GM18502 (cell line): ENCODE measurements around the gene TMEM150B.
A peak's percentile ranks its signal among the peaks of the same experiment; 100 is the strongest.
"Not testable (repeated sequence)": the region's sequence is repeated elsewhere in the genome, so short reads cannot be mapped to it uniquely, and the experiment has no call there.

ENCODE experiments used
- ATAC-seq: cut with Tn5 transposase; IDR thresholded peaks from one replicate; pipeline ENCODE4 v1.9.1; 2021; ENCODE audit warnings: mild to moderate bottlenecking; ENCODE audit not compliant: unreplicated experiment, poor library complexity

The TMEM150B gene

DNA sequence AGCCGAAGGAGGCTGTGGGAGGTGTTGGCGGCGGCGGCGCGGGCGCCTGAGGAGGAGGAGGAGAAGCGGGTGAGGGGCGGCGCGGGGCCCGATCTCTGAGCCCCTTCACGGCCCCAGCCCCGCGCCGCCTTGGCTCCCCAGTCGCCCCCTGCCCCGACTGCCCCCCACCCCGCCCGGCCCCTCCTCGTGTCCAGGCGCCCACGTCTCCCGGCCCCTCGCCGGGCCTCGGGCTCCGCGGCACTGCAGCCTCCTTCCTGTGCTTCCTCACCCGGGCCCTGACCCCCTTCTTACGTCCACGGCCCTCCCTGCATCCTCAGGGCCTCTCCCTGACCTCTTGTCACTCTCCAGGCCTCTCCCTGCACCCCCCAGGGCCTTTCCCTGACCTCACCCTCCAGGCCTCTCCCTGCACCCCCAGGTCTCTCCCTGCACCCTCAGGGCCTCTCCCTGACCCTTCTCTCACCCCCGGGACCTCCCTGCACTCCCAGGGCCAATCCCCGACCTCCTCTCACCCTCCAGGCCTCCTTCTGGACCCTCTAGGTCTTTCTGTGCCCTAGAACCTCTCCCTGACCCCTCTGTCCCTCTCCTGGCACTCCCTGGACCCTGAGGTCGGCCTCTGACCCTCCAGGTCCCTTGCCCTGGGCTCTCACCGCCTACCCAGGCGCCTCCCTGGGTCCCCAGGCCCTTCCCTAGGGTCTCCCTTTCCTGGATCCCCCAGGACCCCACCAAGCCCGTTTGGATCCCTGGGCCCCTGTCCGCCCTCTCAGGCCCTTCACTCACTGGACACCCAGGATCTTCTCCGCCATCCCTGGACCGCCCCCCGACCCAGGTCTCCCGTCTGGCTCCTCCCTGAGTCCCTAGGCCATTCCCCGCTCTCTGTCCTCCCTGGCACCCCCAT lies 15.0 kb upstream of the TMEM150B start:
- ATAC-seq = no peak

DNA sequence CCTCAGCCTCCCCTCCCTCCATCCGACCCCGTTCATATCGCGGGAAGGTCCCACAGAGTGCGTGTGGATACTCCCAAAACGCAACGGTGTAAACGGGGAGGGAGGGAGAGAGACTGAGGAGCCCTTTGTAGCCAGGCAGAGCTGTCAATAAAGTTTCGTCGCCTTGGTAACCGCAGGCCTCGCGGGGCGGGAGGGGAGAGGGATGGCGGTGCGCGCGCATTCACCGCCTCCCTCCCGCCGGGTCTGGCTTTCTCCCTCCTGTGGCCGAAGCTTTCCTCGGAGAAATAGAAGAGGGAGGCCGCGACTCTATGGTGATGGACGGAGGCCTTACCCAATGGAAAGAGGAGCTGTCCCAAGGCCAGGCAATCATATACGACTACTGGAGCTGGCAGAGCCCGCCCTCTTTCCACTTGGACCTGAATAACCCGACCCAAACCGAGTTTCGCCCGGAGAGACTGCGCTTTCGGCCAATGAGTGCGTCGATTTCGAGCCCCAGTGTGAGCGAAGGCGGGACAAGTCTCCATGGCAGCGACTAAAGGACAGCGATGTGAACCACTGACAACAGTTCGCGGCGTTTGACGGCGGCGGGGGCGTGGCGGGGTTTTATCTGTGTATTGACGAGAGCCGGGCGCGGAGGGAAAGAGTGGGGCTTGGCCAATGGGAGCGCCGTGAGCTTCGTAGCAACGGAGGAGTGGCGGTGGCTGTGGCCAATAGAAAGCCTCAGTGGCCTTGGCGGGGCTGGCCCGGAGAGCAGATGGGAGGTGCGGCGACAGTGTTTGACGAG lies 14.2 kb upstream of the TMEM150B start, which contains the start of gene KMT5C:
KMT5C (plus strand) TSS at position 772 of the 784 bp plus-strand sequence. CDS start 2,061 bp downstream, outside the sequence.
- peak; percentile 81 for ATAC-seq

DNA sequence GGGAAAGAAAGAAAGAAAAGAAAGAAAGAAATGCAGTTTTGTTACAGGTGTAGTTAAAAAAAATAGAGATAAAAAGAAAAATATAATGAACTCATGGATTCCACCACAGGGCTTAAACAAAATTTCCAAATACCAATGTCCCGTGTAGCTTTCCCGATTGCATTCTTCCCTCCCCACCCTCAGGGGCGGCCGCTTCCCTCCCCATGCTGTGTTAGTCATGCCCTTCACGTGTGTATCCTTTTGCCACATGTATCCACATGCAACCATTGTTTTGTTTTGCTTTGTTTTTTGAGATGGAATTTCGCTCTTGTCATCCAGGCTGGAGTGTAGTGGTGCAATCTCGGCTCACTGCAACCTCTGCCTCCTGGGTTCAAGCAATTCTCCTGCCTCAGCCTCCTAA lies 11.0 kb upstream of the TMEM150B start:
- ATAC-seq = no peak

DNA sequence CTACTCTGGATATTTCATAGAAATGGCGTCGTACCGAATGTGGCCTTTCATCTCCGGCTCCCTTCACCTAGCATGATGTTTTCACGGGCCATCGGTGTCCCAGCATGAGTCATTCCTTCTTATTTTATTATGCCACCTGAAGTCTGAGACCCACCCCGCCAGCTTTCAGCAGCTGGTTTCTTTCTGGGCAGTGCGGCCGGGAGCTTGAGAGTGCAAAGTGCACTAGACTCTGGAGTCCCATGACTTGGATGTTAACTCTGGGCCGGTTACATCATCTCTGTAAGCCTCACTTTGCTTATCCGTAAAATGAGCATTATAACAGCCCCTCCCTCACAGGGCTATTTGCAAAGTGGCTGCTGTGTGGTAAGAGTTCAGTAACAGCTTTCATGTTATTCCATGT lies 8.7 kb upstream of the TMEM150B start:
- no peak for ATAC-seq

DNA sequence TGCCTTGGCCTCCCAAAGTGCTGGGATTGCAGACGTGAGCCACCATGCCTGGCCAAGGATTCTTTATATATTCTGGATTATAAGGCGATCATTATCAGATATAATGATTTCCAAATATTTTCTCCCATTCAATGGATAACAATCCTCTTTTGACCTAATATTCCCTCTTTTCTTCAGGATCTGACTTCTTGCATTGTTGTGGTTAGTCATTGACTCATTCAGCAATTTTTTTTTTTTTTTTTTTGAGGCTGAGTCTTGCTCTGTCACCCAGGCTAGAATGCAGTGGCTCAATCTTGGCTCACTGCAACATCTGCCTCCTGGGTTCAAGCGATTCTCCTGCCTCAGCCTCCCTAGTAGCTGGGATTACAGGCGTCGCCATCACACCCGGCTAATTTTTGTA lies 4.7 kb upstream of the TMEM150B start:
- ATAC-seq = not testable (repeated sequence)

DNA sequence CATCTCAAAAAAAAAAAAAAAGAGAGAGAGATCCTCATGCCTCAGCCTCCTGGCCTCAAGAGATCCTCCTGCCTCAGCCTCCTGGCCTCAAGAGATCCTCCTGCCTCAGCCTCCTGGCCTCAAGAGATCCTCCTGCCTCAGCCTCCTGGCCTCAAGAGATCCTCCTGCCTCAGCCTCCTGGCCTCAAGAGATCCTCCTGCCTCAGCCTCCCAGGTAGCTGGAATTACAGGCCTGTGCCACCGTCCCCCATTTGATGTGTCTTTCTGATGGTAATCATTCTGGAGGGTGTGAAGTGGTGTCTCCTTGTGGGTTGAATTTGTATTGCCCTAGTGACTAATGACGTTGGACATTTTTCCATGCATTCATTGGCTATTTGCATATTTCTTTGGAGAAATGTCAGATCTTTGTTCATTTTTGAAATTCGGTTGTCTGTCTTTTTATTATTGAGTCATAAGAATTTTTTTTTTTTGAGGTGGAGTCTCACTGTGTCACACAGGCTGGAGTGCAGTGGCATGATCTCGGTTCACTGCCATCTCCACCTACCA lies 3.7 kb upstream of the TMEM150B start:
- ATAC-seq = not testable (repeated sequence)

DNA sequence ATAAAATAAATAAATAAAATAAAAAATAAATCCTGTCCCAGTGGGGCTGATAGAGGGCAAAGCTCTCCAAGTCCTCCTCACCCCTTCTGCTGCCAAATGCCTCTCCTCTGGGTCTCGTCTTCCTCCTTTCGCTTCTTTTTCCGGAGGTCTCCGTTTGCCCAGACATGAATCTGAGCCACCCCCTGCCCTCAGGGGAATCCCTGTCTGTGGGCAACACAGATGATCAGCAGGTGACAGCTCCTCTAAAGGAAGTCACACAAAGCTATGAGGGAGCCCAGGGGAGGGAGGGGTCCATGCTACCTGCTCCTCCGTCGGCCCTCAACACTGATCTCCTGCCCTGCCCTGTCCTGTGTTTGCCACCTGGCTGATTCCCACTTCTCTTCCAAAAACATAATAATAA lies 479 bp downstream of the TMEM150B start:
- ATAC-seq = no peak

DNA sequence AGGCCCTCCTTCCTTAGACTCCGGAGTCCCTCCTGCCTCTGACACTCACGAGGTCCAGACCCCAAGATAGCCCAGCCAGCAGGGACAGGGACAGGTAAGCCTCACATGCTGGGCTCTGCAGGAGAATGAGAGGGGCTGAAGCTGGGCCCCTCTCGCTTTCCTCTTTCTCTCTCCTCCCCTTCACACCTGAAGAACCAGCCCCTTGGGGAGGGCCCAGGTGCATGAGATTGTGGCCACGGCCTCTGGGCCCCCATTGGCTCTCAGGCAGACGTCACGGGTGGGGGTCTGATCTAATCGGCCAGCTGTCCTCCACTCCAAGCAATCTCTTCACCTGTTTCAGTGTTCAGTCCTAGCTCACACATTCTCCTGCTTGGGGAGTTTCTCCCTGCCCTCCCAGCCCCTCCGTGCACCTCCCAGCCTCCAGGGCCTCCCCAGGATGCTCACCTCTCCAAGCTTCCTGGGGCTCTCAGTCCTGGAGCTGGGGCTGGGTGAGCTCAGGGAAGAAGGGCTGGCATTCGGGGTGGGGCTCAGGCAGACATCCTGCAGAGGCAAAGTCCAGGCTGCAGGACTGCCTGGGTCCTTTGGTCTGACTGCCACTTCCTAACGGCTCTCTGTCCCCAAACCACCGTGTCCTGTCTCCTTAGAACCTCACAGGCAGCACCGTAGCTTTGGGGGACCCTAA lies 2.8 kb downstream of the TMEM150B start:
- ATAC-seq = no peak

DNA sequence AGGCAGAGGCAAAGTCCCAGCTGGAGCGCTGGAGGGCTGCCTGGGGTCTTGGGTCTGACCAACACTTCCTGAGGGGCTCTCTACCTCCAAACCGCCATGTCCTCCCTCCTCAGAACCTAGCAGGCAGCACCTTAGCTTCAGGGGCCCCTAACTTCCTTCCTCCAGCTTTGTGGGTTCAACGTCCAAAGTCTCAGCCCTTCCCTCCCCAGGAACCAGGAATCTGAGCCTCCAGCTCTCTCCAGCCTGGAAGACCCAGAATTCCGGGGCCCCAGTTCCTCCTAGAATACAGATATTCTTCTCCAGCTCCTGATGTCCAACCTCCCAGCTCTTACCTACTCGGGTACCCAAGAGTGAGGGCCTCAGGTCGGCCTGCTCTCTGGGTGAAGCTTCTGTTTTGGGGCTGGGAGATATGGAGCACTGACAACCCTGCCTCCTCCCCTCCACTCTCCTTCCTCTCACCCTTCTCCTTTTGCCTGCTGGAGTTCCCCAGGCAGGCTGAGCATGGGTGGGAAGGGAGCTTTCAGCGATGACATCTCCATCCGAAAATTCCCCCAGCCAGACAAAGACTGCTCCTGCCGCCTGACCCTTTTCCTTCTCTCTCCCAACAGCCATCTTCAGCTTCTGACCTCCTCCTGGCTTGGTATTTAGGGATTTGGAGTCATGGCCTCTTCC lies 3.5 kb downstream of the TMEM150B start:
- no peak for ATAC-seq

DNA sequence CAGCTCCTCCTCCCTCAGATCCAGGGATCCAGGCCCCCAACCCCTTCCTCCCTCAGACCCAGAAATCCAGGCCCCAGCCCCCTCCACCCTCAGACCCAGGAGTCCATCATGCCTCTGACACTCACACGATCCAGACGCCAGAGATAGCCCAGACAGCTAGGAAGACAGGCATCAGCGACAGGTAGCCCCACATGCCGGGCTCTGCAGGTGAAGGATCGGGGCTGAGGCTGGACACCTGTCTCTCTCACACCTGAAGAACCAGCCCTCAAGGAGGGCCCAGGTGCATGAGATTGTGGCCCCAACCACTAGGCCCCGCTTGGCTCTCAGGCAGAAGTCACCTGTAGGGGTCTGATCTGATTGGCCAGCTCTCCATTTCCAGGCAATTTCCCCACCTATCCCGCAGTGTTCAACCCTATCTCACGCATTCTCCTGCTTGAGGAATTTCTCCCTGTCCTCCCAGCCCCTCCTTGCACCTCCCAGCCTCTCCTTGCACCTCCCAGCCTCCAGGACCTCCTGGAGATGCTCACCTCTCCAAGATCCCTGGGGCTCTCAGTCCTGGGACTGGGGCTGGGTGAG lies 4.2 kb downstream of the TMEM150B start:
- no peak for ATAC-seq

DNA sequence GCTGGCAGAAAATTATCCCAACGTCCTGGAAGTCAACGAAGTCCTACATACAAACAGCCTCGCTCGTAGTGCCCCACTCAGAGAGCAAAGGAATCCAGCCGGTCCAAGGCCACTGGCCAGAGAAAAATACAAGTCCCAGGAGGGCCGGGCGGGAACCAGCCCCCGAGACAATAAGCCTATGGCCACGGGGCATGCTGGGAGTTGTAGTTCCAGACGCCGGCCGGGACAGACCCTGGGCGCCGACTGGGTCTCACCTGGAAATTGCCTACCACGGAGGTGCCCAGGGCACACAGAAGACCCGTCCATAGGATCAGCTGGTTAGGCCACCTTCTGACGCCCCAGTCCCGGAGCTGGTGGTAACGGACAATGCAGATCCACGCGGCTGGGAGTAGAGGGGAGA lies 5.4 kb downstream of the TMEM150B start:
- no peak for ATAC-seq

DNA sequence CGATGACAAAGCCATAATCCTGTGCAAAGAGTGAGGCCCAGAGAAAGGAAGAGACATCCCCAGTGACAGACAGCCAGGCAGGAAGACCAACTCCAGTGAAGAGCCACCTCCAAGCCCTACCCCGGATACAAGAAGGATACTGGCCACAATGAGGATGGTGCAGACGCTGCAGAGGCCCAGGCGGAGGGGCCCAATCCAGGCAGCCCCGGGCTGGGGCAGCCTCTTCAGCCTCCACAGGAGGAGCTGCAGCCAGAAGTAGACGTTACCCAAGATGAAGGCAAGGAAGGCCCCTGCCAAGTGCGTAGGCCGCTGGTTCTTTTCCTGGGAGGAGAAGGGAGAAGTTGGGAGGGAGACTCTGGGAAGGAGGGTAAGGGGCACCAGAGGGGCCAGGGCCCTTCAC lies 8.5 kb downstream of the TMEM150B start:
- no peak for ATAC-seq

DNA sequence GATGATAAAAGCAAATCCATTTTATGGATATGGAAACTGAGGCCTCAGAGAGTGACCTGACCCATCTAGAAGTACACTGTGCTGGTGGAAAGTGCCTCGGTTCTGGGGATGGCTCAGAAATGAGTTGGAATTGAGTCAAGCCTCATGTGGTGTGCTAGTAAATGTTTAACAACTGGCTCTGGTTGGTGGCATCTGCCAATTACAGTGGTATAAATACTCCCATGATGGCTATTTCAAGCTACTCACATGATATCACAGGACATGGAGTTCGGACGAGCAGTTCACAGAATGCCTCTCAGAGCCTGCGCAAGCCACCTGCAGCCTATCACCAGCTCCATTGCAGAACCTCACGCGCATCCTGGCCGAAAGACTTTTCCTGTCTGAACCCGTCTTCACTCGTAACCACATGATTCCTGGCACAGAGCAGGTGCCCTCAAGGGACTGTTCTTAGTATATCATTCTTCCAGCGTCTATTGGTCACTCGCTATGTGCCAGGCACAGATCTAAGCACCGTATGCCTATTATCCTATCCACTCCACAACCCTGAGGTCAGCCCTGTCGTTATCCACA lies 9.1 kb downstream of the TMEM150B start:
- ATAC-seq = no peak

DNA sequence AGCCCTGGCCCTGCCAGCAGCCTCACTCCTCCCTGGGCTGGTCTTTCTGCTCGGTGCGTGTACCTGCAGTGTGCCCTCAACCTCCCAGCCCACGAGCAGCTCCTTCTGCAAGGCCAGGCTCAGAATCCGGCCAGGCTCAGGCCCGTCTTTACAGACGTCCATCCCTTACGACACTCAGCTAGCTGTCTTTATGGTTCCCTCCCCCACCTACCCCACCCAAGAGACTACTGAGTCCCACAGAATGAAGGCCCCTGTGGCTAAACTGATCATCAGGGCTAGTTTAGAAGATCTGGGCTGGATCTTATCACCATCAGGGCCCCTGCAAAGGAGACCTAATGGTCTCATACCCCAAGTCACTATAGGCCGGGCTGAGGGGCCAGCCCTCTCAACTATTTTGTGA lies 10.7 kb downstream of the TMEM150B start:
- no peak for ATAC-seq

DNA sequence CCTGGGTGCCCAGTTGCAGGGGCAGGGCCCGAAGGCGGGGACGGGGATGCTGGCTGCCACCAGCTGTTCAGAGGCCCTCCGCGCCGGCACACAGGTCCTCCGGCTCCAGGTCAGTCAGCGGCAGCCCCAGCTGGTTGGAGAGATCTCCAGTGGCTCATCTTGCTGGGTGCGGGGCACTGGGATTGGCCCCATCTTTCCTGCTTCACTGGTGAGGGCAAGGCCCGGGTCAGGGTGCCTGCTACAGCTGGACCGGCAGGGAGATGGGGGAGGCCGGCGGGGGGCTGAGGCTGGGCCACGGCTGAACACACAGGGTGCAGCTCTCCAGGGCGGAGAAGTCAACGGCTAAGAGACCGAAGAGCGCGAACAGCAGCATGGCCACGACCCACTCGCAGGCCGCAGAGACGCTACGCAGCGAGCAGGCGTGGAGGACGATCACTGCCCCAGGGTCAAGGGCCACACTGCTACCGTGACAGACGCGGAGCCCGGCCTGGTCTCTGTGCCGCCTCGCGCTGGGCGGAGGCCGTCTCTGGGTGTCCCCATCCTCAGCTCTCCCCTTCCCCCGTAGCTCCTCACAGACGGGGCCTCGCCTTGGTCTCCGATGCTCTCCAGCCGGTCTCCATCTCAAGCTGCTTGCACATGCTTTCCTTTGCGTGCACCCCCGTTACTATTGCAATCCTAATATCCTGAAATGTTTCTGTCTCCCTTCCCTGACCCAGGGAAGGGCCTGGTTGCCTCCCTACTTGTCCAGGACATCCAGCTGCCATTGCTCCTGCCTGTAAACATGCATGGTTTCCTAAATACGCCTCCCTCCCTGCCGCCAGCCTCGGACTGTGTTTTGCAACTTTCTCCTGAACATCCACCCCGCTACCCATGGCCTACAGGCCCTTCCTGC lies 12.3 kb downstream of the TMEM150B start:
- ATAC-seq = no peak

DNA sequence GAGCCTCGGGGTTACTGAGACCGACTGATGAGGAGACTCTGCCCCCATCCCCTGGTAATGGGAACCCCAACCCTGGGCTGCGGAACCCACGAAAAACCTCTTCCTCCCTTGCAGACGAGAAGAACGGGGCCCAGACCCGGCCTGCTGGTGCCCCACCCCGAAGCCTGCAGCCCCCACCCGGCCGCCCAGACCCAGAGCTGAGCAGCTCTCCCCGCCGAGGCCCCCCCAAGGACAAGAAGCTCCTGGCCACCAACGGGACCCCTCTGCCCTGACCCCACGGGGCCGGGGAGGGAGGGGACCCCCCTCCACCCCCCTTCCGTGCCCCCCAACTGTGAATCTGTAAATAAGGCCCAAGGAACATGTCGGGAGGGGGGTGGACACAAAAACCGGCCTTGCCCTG lies 13.3 kb downstream of the TMEM150B start:
- no peak for ATAC-seq

DNA sequence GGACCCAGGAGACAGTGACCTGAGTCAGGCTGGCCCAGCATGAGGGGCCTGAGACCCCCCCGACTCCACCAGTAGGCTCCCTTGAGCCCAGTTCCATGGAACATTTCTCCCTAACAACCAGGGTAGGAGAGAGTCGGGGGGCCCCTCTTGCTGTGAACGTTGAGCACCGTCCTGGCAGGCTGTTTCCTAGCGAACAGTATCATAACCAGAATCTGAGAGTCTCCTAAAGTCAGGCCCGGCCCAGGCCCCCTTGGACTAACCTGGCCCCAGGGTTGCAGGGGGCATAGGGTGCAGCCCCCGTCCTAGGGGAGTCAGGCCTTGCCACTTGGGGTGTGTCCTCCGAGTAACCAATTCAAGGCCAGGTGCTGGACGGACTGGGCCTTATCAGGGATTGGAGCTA lies 13.7 kb downstream of the TMEM150B start:
- ATAC-seq = no peak

DNA sequence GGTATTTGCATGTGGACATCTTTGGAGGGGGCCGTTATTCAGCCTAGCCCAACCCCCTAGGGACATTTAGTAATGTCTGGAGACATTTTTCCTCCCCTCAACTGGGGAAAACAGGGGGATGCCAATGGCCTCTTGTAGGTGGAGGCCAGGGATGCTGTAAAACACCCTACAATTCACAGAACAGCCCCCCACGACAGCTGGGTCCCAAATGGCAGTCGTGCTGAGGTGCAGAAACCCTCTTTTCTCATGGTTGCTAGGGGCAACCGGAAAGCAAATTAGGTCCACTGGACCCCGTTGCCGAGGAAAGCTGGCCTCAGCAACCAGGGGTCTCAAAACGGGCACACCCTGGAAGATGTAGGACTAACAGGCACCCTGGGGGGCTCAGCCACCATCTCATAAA lies 14.6 kb downstream of the TMEM150B start:
- no peak for ATAC-seq
